D721Med (cell line): ENCODE results near the gene NAALADL2.
A peak's percentile ranks its signal among the peaks of the same experiment; 100 is the strongest.

Source experiments
- DNase-seq: peaks from one replicate; pipeline ENCODE4 v3.0.0; 2011; ENCODE audit warnings: low spot score; ENCODE audit not compliant: insufficient read length
- FAIRE-seq: peaks from 2 replicates; lab custom pipeline; 2011; peaks lifted over from hg19 to GRCh38; lab: Jason Lieb, UNC
- CTCF ChIP-seq: IDR thresholded peaks from 2 replicates; pipeline ENCODE4 v1.5.1; 2012; ENCODE audit warnings: mild to moderate bottlenecking, control low read depth; ENCODE audit not compliant: insufficient read depth; ENCODE audit errors: missing control alignments

The NAALADL2 gene

GRCh38 chr3:175020101-175020500 lies 161.0 kb downstream of the NAALADL2 start:
- no peak for TF ChIP-seq CTCF
- DNase-seq, result no peak
- FAIRE-seq, result no peak

- TF ChIP-seq CTCF, result no peak
- DNase-seq (no peak), FAIRE-seq (no peak)
These were observed 170.7 kb downstream of the NAALADL2 start for GRCh38 chr3:175029828-175030227.

- no peak for TF ChIP-seq CTCF
- no peak for DNase-seq
- FAIRE-seq, result no peak
These were observed 180.7 kb downstream of the NAALADL2 start for GRCh38 chr3:175039875-175040274.

- FAIRE-seq, result no peak
- no peak for TF ChIP-seq CTCF
- no peak for DNase-seq
These were observed 182.2 kb downstream of the NAALADL2 start for GRCh38 chr3:175041369-175041768.

GRCh38 chr3:175046601-175047000 lies 187.5 kb downstream of the NAALADL2 start:
- TF ChIP-seq CTCF, result no peak
- DNase-seq, result no peak
- no peak for FAIRE-seq

GRCh38 chr3:175047786-175048185 lies 188.7 kb downstream of the NAALADL2 start:
- FAIRE-seq, result no peak
- DNase-seq, result no peak
- TF ChIP-seq CTCF, result no peak

GRCh38 chr3:175057401-175057800 lies 198.3 kb downstream of the NAALADL2 start:
- DNase-seq (peak; percentile 6), FAIRE-seq (peak; percentile 58)
- no peak for TF ChIP-seq CTCF
